ENCODE results near the gene RAB33A. TPM values are rescaled to one million over a fixed set of nuclear protein-coding genes. Genes with fewer than 3 reads are reported as not detected.

RAB33A gene
- polyA plus RNA-seq, 3 donors: 0.13 to 2.1 (median 1.6) TPM

DNA sequence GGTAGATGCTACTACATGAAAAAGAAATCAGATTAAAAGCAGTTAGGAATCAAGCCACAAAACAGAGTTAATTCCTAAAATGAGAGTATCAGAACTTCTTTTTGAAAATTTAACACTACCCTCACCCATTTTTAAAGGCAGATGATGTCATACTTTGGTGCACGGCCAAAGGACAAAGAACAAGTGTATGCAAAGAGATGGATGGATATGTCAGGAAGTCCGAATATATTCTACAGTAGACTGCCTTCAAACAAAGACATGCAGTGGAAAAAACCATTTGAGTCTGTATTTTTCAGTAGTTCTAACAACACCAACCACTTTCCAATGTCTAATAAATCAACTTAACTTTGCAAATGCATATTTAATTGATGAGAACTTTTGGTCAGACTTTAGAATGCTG, 8.4 kb upstream of the RAB33A start:
- DNase-seq: no peak
- Histone ChIP-seq H3K27ac (ENCODE audit: low read depth in 1 of 2, low read length in 2 of 2) (no peak overlapping the region), H3K4me1 (ENCODE audit: control insufficient read depth in 1 of 2, insufficient read depth in 2 of 2, low read length in 2 of 2) (peaks cover 14 to 19% of the 10 kb centered on the region in 2 donors), H2AFZ (ENCODE audit: insufficient read depth, low read depth, low read length, poor library complexity, severe bottlenecking) (no peak overlapping the region), H3K9me3 (replicated peaks in 1 of 2; ENCODE audit: control insufficient read depth in 1 of 2, insufficient read depth in 1 of 2, low read length in 2 of 2) (no peaks in the 10 kb centered on the region), H3K4me2 (replicated peaks; ENCODE audit: extremely low read depth, low read length, poor library complexity, severe bottlenecking) (no peak overlapping the region), H3K4me3 (replicated peaks in 1 of 3; ENCODE audit: low read depth in 2 of 3, low read length in 3 of 3) (no peak overlapping the region), H3K9ac (ENCODE audit: insufficient read depth, low read length, poor library complexity, severe bottlenecking) (no peak overlapping the region), H3K79me2 (ENCODE audit: insufficient read depth, low read length) (peaks cover 40% of the 10 kb centered on the region), H4K20me1 (ENCODE audit: insufficient read depth, low read length) (no peaks in the 10 kb centered on the region), H3K27me3 (ENCODE audit: control insufficient read depth in 2 of 2, insufficient read depth in 2 of 2, low read length in 2 of 2) (no peaks in the 10 kb centered on the region), H3K36me3 (replicated peaks in 1 of 2; ENCODE audit: control insufficient read depth in 1 of 2, insufficient read depth in 2 of 2, low read length in 2 of 2) (no peaks in the 10 kb centered on the region)
- Mint-ChIP-seq H3K36me3 (peaks cover 0 to 9% of the 10 kb centered on the region in 2 donors), H3K27ac (no peak overlapping the region), H3K9me3 (peaks cover 0 to 3% (median 0%) of the 10 kb centered on the region in 7 donors), H3K4me3 (no peak overlapping the region), H3K27me3 (ENCODE audit: low read depth in 3 of 3) (peaks cover 0 to 9% (median 0%) of the 10 kb centered on the region in 3 donors), H3K4me1 (peaks cover 14% of the 10 kb centered on the region)
- intact Hi-C loops (cut with micrococcal nuclease): no loop called here
- TF ChIP-seq, protein P1, sequence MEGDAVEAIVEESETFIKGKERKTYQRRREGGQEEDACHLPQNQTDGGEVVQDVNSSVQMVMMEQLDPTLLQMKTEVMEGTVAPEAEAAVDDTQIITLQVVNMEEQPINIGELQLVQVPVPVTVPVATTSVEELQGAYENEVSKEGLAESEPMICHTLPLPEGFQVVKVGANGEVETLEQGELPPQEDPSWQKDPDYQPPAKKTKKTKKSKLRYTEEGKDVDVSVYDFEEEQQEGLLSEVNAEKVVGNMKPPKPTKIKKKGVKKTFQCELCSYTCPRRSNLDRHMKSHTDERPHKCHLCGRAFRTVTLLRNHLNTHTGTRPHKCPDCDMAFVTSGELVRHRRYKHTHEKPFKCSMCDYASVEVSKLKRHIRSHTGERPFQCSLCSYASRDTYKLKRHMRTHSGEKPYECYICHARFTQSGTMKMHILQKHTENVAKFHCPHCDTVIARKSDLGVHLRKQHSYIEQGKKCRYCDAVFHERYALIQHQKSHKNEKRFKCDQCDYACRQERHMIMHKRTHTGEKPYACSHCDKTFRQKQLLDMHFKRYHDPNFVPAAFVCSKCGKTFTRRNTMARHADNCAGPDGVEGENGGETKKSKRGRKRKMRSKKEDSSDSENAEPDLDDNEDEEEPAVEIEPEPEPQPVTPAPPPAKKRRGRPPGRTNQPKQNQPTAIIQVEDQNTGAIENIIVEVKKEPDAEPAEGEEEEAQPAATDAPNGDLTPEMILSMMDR (IDR thresholded peaks at IDR 0.05): no peak
- WGBS (ENCODE audit: insufficient coverage): no CpG with 5 or more reads among the region's 2 CpGs

DNA sequence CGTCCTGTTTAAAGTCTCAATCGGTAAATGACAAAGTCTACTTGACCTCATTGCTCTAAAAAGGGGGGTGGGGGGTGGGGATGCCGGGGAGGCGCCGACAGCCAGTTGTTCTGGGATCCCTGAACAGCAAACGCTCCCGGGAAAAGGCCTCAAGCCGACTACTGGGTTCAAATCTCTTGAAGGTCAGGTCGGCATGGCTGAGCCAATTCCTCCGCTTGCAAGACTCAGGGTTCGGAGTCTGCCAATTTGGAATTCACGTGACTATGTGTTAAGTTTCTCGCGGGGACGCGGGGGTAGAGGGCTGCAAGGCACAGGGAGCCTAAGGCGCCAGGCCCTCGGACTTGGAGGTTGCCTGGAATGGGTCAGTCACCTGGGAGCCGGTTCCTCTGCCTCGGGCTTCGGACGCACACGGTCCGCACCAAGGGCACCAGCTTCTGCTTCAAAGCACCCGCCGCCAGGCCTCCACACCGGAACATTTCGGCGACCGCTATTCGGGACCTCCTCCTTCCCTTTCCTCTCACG, 6.5 kb upstream of the RAB33A start:
- intact Hi-C loops (cut with micrococcal nuclease): loop anchor here in 1 of 2 donors (5.0 kb wide), 1 partner anchor 83 kb away; no protein-coding TSS in a partner anchor
- Histone ChIP-seq H3K27me3 (ENCODE audit: control insufficient read depth in 2 of 2, insufficient read depth in 2 of 2, low read length in 2 of 2) (no peaks in the 10 kb centered on the region), H3K36me3 (replicated peaks in 1 of 2; ENCODE audit: control insufficient read depth in 1 of 2, insufficient read depth in 2 of 2, low read length in 2 of 2) (no peaks in the 10 kb centered on the region), H3K79me2 (ENCODE audit: insufficient read depth, low read length) (peaks cover 35% of the 10 kb centered on the region), H4K20me1 (ENCODE audit: insufficient read depth, low read length) (no peaks in the 10 kb centered on the region), H2AFZ (ENCODE audit: insufficient read depth, low read depth, low read length, poor library complexity, severe bottlenecking) (peak overlapping the region; percentile 46), H3K9ac (ENCODE audit: insufficient read depth, low read length, poor library complexity, severe bottlenecking) (peak overlapping the region; percentile 83), H3K4me2 (replicated peaks; ENCODE audit: extremely low read depth, low read length, poor library complexity, severe bottlenecking) (peak overlapping the region; percentile 80), H3K9me3 (replicated peaks in 1 of 2; ENCODE audit: control insufficient read depth in 1 of 2, insufficient read depth in 1 of 2, low read length in 2 of 2) (no peaks in the 10 kb centered on the region), H3K4me1 (ENCODE audit: control insufficient read depth in 1 of 2, insufficient read depth in 2 of 2, low read length in 2 of 2) (peaks cover 14 to 19% of the 10 kb centered on the region in 2 donors), H3K4me3 (replicated peaks in 1 of 3; ENCODE audit: low read depth in 2 of 3, low read length in 3 of 3) (peak overlapping the region; percentile 50 to 79 (median 72)), H3K27ac (ENCODE audit: low read depth in 1 of 2, low read length in 2 of 2) (peak overlapping the region; percentile 92 to 94)
- H3K36me3 Mint-ChIP-seq: peaks cover 0 to 9% of the 10 kb centered on the region in 2 donors
- 0% methylated on average over 14 of the region's 32 CpGs for WGBS (ENCODE audit: insufficient coverage)
- H3K4me3 Mint-ChIP-seq: peak overlapping the region; percentile 91 to 93
- H3K9me3 Mint-ChIP-seq: peaks cover 0 to 3% (median 0%) of the 10 kb centered on the region in 7 donors
- no peak for DNase-seq
- TF ChIP-seq, protein P1 (IDR thresholded peaks at IDR 0.05): no peak
- peaks cover 14% of the 10 kb centered on the region for H3K4me1 Mint-ChIP-seq
- peak overlapping the region; percentile 90 to 96 (median 95) for H3K27ac Mint-ChIP-seq
- H3K27me3 Mint-ChIP-seq (ENCODE audit: low read depth in 3 of 3): peaks cover 0 to 9% (median 0%) of the 10 kb centered on the region in 3 donors
